Endothelial cell of umbilical vein (primary cell): Measurements from ENCODE around the gene PLEKHG5.

Experiments used
- EZH2 ChIP-seq: IDR thresholded peaks from 2 replicates; pipeline ENCODE4 v1.6.1; 2012; ENCODE audit warnings: borderline replicate concordance, low read depth, mild to moderate bottlenecking, moderate library complexity, low read length, inconsistent platforms; ENCODE audit not compliant: severe bottlenecking
- FOS ChIP-seq: IDR thresholded peaks from 2 replicates; pipeline ENCODE4 v1.6.1; 2011; ENCODE audit warnings: mild to moderate bottlenecking, low read length, moderate library complexity, borderline replicate concordance; ENCODE audit not compliant: insufficient read depth
- GATA2 ChIP-seq: IDR thresholded peaks from 2 replicates; pipeline ENCODE4 v1.7.0; 2011; ENCODE audit warnings: low read depth, mild to moderate bottlenecking, moderate library complexity, mixed read lengths, low read length; ENCODE audit not compliant: insufficient read length, insufficient read depth
- POLR2A ChIP-seq: IDR thresholded peaks from 2 replicates; pipeline ENCODE4 v1.6.1; 2012; ENCODE audit warnings: low read depth, mild to moderate bottlenecking, control low read depth, low read length
- POLR2AphosphoS5 ChIP-seq: IDR thresholded peaks from 2 replicates; pipeline ENCODE4 v1.6.1; 2012; ENCODE audit warnings: low read depth, mild to moderate bottlenecking, control low read depth, low read length, moderate library complexity; ENCODE audit not compliant: insufficient read depth
- TF ChIP-seq, protein P1 (sequence below), 2 donors: IDR thresholded peaks; 1 replicate in 1 of 2; 2 replicates in 1 of 2; pipeline ENCODE4 v1.5.1; 2011; ENCODE audit warnings: low read length in 2 of 2, mild to moderate bottlenecking in 2 of 2, moderate library complexity in 2 of 2, control low read depth in 1 of 2, inconsistent platforms in 1 of 2, low read depth in 1 of 2; ENCODE audit not compliant: insufficient read depth in 1 of 2; ENCODE audit errors: extremely low read depth in 1 of 2

DNA sequence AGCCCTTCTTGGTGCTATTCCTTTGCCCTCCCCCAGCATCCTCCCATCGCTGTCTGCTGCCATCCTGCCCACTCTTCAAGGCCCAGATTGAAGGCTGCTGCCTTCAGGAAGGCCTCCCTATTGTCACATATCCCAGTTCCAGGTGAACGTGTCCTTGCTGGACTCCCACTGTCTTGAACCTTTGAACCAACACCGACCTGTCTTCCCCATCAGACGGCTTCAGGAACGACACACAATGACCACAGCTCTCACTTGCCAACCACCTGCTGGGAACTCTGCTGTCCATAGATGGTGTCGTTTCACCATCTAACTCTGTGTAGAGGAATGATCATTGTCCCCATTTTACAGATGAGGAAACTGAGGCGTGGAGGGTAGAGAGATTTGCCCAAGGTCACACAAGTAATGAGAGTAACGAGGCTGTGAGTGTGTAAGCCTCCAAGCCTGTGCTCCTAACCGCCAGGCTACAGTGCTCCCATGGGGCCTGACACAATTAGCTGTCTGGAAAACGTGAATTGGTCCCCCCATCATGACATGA lies 9.9 kb upstream of the PLEKHG5 start:
- TF ChIP-seq GATA2 (no peak), POLR2AphosphoS5 (no peak), FOS (no peak), EZH2 (no peak), POLR2A (no peak)
- TF ChIP-seq, protein P1, sequence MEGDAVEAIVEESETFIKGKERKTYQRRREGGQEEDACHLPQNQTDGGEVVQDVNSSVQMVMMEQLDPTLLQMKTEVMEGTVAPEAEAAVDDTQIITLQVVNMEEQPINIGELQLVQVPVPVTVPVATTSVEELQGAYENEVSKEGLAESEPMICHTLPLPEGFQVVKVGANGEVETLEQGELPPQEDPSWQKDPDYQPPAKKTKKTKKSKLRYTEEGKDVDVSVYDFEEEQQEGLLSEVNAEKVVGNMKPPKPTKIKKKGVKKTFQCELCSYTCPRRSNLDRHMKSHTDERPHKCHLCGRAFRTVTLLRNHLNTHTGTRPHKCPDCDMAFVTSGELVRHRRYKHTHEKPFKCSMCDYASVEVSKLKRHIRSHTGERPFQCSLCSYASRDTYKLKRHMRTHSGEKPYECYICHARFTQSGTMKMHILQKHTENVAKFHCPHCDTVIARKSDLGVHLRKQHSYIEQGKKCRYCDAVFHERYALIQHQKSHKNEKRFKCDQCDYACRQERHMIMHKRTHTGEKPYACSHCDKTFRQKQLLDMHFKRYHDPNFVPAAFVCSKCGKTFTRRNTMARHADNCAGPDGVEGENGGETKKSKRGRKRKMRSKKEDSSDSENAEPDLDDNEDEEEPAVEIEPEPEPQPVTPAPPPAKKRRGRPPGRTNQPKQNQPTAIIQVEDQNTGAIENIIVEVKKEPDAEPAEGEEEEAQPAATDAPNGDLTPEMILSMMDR (IDR thresholded peaks at IDR 0.05; ENCODE audit: extremely low read depth in 1 of 2, insufficient read depth in 1 of 2, low read depth in 1 of 2, low read length in 2 of 2), result no peak
